OCI-LY7 (cell line): ENCODE data around the gene PRR30. TPM values are rescaled to one million over a fixed set of nuclear protein-coding genes. Genes with fewer than 3 reads are reported as not detected.
"Not testable (repeated sequence)": the region's sequence is repeated elsewhere in the genome, so short reads cannot be mapped to it uniquely, and the experiment has no call there.

Source experiments
- BruUV-seq: library from RNA; stranded (reverse); fragments of 400-500 nt; replicated peaks from 2 replicates; lab custom pipeline; 2021; lab: Mats Ljungman, UMichigan
- CTCF ChIA-PET: fragments of 300-600 bp; sonication (Branson Sonifier 250); formaldehyde crosslinking; loops from one replicate; lab custom pipeline; 2022; ENCODE audit warnings: antibody characterized with exemption; ENCODE audit not compliant: unreplicated experiment; lab: Charles Lee
- POLR2A ChIA-PET: fragments of 300-600 bp; sonication (Branson Sonifier 250); formaldehyde crosslinking; loops from one replicate; lab custom pipeline; 2022; ENCODE audit warnings: antibody characterized with exemption; lab: Charles Lee
- DNase-seq: peaks from one replicate; pipeline ENCODE4 v3.0.0-alpha.2; 2015; ENCODE audit warnings: low spot score
- H2AFZ ChIP-seq: fragments of 200-600 bp; sonication (generic), shearing (Covaris generic); 2 replicates; pipeline ENCODE4 v1.6.1; 2014; ENCODE audit warnings: mild to moderate bottlenecking, antibody characterized with exemption, low read length, moderate library complexity
- H3K27ac ChIP-seq: fragments of 200-600 bp; sonication (generic); 2 replicates; pipeline ENCODE4 v1.5.1; 2014; ENCODE audit warnings: mixed run types, low read depth, mild to moderate bottlenecking, moderate library complexity, low read length, inconsistent platforms; ENCODE audit not compliant: poor library complexity, severe bottlenecking
- H3K36me3 ChIP-seq: fragments of 200-600 bp; sonication (generic); 2 replicates; pipeline ENCODE4 v1.6.1; 2014; ENCODE audit warnings: mild to moderate bottlenecking, antibody characterized with exemption, low read length, moderate library complexity, mixed read lengths; ENCODE audit not compliant: insufficient read depth
- H3K4me1 ChIP-seq: fragments of 200-600 bp; sonication (generic); 2 replicates; pipeline ENCODE4 v1.5.1; 2014; ENCODE audit warnings: mild to moderate bottlenecking, low read length; ENCODE audit not compliant: insufficient read depth, poor library complexity, severe bottlenecking
- H3K4me2 ChIP-seq: fragments of 200-600 bp; sonication (generic); 2 replicates; pipeline ENCODE4 v1.6.1; 2014; ENCODE audit warnings: mild to moderate bottlenecking, low read length
- H3K4me3 ChIP-seq: fragments of 200-600 bp; sonication (generic); 2 replicates; pipeline ENCODE4 v1.5.1; 2014; ENCODE audit warnings: mild to moderate bottlenecking, low read depth, low read length; ENCODE audit not compliant: poor library complexity, severe bottlenecking
- H3K79me2 ChIP-seq: fragments of 200-600 bp; sonication (generic); 2 replicates; pipeline ENCODE4 v1.6.1; 2016; ENCODE audit warnings: low read depth, mild to moderate bottlenecking, low read length, moderate library complexity, mixed read lengths; ENCODE audit not compliant: insufficient read depth
- H3K9me2 ChIP-seq: fragments of 200-600 bp; sonication (generic); 2 replicates; pipeline ENCODE4 v1.6.1; 2016; ENCODE audit warnings: mild to moderate bottlenecking, low read length, mixed read lengths; ENCODE audit not compliant: insufficient read depth
- H3K9me3 ChIP-seq: fragments of 200-600 bp; sonication (generic); 2 replicates; pipeline ENCODE4 v1.6.1; 2014; ENCODE audit warnings: mild to moderate bottlenecking, mixed run types, low read length, mixed read lengths
- H4K20me1 ChIP-seq: fragments of 200-600 bp; sonication (generic); 2 replicates; pipeline ENCODE4 v1.6.1; 2014; ENCODE audit warnings: mild to moderate bottlenecking, antibody characterized with exemption, low read length, moderate library complexity, mixed read lengths; ENCODE audit not compliant: insufficient read depth
- CTCF ChIP-seq: fragments of 200-600 bp; sonication (generic); conservative IDR thresholded peaks from 2 replicates; pipeline ENCODE4 v1.5.1; 2014; ENCODE audit warnings: mild to moderate bottlenecking, antibody characterized with exemption, low read length, moderate library complexity, mixed read lengths
- EZH2phosphoT487 ChIP-seq: fragments of 200-600 bp; sonication (generic); IDR thresholded peaks from 2 replicates; pipeline ENCODE4 v1.6.1; 2018; ENCODE audit warnings: low read depth, borderline replicate concordance, mild to moderate bottlenecking, mixed run types, antibody characterized with exemption, low read length, moderate library complexity, mixed read lengths
- intact Hi-C: fragments of 100-400 bp; cut with micrococcal nuclease; formaldehyde crosslinking; loops from one replicate; pipeline ENCODE4 v1.10.0; 2022; ENCODE audit not compliant: unreplicated experiment
- total RNA-seq, 2 experiments: library from RNA; depleted of rRNA in 1 of 2; stranded (reverse); fragments of >200 nt in 1 of 2; shearing (Covaris generic) in 1 of 2; gene quantifications; 2 replicates each; pipeline ENCODE4 v1.2.3, GENCODE V29; 2014 to 2022

The PRR30 gene
- total RNA-seq, 2 experiments from 2014 or later: not detected

- H3K27ac ChIP-seq, CTCF ChIA-PET, H3K4me3 ChIP-seq, H3K36me3 ChIP-seq, H4K20me1 ChIP-seq, intact Hi-C loops, H3K9me3 ChIP-seq, DNase-seq, POLR2A ChIA-PET, H3K4me2 ChIP-seq, H3K4me1 ChIP-seq, H2AFZ ChIP-seq, H3K9me2 ChIP-seq, H3K79me2 ChIP-seq, BruUV-seq: not testable (repeated sequence)
Measured at GRCh38 chr2:27119330-27119670, 19.9 kb downstream of the PRR30 start.

GRCh38 chr2:27118525-27119329 is 20.5 kb downstream of the PRR30 start, which contains the start of gene CGREF1:
CGREF1 (minus strand) TSS chr2:27119128; CDS start chr2:27104366, 14,762 bp downstream.
- peak within 1 kb of the TSS; percentile 15; the same call in 1 of the 2 replicates for H3K4me2 ChIP-seq
- intact Hi-C loops: no loop called here
- H3K9me3 ChIP-seq: no peaks in the 10 kb centered on the region
- no peaks in the 10 kb centered on the region for H3K79me2 ChIP-seq
- H2AFZ ChIP-seq: no peak within 1 kb of the TSS
- no peaks in the 10 kb centered on the region for H3K4me1 ChIP-seq
- no TSS peak for BruUV-seq
- no peak for DNase-seq
- ChIA-PET POLR2A (no interaction called here), CTCF (no interaction called here)
- H4K20me1 ChIP-seq: no peaks in the 10 kb centered on the region
- H3K9me2 ChIP-seq: no peaks in the 10 kb centered on the region
- no peak within 1 kb of the TSS for H3K4me3 ChIP-seq
- no peaks in the 10 kb centered on the region for H3K36me3 ChIP-seq
- TF ChIP-seq EZH2phosphoT487 (no peak), CTCF (no peak)
- H3K27ac ChIP-seq: no peak within 1 kb of the TSS

- ChIA-PET POLR2A (no interaction called here), CTCF (no interaction called here)
- H3K4me2 ChIP-seq: peak overlapping the region; percentile 15; the same call in 1 of the 2 replicates
- no peak for TF ChIP-seq CTCF
- TF ChIP-seq EZH2phosphoT487: 0 out of 2 replicates have a peak, but pooled peaks have one; percentile 73
- no peaks in the 10 kb centered on the region for H4K20me1 ChIP-seq
- H3K36me3 ChIP-seq: no peaks in the 10 kb centered on the region
- intact Hi-C loops: no loop called here
- no peak for DNase-seq
- no peaks in the 10 kb centered on the region for H3K9me2 ChIP-seq
- H3K4me3 ChIP-seq: no peak overlapping the region
- no peaks in the 10 kb centered on the region for H3K79me2 ChIP-seq
- H2AFZ ChIP-seq: no peak overlapping the region
- no TSS peak for BruUV-seq
- H3K9me3 ChIP-seq: no peaks in the 10 kb centered on the region
- H3K27ac ChIP-seq: no peak overlapping the region
- no peaks in the 10 kb centered on the region for H3K4me1 ChIP-seq
Measured at GRCh38 chr2:27117995-27118524, 21.1 kb downstream of the PRR30 start.
